COLO829 (cell line): Measurements from ENCODE around the gene RNF123.

Experiments used
- DNase-seq: peaks from one replicate; pipeline ENCODE4 v3.0.0; 2012; ENCODE audit warnings: low spot score

Gene RNF123

DNA sequence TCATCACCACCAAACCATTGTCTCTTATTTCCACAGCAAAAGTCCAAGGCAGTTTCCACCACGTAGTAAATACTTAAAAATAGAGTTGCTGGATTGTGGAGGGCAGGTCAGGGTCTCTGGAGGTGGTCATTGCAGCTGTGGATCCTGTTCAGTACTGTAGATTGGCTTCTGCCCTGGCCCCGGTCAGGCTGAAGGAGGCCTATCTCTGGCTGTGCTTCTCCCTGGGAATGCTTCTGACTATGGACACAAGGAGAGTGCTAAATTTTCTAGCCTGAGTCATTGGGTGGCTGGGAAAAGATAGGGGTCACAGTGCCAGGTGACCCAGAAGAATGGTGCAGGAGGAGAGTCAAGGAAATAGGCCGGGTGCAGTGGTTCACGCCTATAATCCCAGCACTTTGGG is 60.7 kb downstream of the RNF123 start:
- no peak for DNase-seq

DNA sequence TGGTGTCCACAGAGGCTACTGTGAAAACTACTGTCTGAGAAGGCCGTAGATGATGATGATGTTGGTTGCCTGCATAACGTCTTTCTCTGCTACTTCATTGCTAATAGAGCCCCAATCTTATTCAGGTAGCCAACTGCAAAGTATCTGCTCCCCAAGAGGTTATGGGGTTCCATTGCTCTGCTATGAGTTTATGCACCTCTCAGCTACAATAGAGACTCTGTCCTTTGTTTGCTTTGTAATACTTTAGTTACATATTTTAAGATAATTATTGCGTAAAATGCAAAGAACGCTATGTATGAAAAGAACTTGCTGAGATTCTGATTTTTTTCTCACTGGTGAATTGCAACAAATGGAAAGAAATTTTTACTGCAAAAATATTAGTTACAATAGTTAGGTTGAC is 62.1 kb downstream of the RNF123 start:
- DNase-seq: no peak

DNA sequence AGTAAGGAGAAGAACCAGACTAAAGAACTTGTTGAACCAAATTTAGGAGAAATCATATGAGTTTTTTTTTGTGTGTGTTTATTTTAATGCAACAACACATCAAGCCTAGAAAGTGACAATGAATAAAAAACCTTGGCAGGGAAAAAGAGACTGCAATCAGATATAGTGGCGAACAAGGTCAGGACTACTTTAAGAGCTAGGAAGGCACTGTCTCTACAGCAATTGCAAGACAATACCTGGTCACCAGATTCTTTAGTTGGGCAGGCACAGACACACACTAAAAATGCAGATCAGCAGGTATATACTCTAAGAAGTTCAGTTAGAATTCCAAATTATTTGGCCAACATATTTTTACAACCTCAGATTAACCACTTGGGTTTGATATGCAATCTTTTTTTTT is 65.2 kb downstream of the RNF123 start:
- no peak for DNase-seq

DNA sequence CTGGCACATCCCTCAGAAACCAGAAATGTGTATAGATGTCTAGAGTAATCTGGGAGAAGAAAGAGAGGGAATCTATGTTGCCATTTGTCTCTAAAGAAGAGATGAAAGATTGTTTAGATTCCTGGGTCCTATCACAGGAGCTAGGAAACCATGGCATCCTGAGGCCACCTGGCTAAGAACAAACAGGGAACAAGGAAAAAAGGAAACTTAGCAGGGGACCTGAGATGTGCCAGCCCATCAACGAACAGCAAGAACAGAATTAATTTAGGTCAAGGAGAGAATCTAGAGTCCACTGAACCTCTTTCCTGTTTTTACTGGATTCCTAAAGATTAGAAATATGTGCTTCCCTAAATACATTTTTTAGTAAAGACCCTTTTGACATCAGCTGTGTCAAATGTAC is 66.7 kb downstream of the RNF123 start:
- no peak for DNase-seq

DNA sequence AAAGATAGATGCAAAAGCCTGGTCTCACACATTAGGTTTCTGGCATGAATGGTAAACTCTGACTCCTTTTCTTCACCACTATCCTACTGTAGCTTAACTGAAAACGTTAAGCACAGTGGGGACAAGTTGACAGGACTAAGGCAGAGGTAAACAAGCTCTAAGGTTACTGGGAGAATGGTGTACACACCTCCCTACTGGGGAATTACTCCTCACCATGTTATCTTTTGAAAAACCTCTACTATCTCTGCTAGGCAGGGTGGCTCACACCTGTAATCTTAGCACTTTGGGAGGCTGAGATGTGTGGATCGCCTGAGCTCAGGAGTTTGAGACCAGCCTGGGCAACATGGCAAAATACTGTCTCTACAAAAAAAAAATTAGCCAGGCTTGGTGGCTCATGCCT is 67.8 kb downstream of the RNF123 start:
- no peak for DNase-seq

DNA sequence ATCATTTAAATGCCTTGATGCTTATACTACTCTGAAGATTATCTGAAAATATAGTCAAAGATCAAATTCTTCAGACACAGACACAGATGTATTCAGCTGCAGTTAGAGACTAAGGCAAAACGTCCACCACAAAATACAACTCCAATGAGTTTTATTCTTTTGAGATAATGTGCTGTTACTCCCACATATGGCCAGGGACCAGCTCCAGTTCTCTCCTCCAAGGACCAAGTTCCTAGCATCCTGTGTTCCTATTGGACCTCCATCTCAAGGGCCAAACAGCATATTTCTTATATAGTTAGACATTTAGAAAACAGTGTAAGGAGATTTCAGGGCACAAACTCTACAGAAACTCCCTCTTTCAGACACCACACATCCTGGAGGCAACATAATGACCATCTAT is 69.9 kb downstream of the RNF123 start:
- no peak for DNase-seq

DNA sequence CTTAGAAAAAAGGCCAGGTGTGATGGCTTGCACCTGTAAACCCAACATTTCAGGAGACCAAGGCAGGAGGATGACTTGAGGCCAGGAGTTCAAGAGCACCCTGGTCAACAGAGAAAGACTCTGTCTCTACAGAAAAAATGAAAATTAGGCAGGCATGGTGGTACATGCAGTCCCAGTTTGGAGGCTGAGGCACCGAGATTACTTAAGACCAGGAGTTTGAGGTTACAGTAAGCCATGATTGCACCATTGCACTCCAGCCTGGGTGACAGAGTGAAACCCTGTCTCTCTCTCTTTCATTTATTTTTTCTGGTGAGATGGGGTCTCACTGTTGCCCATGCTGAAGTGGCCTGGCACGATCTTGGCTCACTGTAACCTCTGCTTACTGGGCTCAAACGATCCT is 72.3 kb downstream of the RNF123 start:
- DNase-seq: no peak

DNA sequence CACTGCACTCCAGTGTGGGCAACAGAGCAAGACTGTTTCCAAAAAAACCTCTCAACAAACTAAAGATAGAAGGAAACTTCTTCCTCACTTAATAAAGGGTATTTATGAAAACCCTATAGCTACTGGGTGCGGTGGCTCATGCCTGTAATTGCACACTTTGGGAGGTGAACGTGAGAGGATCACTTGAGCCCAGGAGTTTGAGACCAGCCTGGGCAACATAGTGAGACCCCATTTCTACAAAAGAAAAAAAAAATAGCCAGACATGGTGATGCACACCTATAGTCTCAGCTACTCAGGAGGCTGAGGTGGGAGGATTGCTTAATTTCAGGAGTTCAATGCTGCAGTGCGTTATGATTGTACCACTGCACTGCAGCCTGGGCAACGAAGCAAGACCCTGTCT is 74.6 kb downstream of the RNF123 start:
- no peak for DNase-seq

DNA sequence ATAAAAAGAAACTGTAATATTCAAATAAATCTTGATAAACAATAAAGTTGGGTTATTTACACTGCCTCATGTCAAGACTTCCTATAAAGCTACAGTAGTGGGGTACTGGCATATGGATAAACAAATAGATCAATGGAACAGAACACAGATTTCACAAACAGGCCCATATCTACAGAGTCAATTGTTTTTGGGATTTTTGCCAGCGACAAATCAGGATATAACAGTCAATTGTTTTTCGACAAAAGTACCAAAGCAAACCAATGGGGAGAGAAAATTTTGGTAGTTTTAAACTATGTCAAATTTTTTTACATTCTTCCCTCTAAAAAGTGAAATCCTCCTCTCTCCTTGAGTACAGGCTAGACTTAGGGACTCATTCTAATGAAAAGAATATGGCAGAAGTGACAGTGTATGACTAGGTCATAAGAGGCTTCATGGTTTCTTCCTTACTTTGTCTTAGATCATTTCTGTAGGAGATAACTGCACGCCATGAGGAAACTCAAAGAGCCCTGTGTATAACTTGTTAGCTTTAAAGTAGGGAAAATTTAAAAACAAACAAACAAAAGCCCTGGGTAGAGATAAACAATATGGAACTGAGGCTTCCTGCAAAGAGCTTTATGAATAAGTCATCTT is 80.0 kb downstream of the RNF123 start:
- no peak for DNase-seq

DNA sequence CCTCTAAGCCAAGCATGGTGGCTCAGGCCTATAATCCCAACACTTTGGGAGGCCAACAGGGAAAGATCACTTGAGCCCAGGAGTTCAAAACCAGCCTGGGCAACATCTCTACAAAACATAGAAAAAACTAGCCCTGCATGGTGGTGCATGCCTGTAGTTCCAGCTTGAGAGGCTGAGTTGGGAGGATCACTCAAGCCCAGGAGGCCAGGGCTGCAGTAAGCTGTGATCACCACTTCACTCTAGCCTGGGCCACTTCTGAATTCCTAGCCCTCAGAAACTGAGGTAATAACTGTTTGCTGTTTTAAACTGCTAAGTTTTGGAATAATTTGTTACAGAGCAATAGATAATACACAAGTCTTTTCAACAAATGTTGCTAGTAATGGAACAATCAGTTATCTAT is 80.6 kb downstream of the RNF123 start:
- no peak for DNase-seq
